ENCODE results near the gene EIPR1. TPM values are rescaled to one million over a fixed set of nuclear protein-coding genes. Genes with fewer than 3 reads are reported as not detected.
A peak's percentile ranks its signal among the peaks of the same experiment; 100 is the strongest.

The EIPR1 gene
- total and polyA plus RNA-seq, 8 donors, result 4.3 to 12.5 (median 6.4) TPM

- WGBS, 2 donors, result 94 to 96% methylated on average over 14 of the region's 14 CpGs
- Histone ChIP-seq H3K9me3 (no peaks in the 10 kb centered on the region), H3K4me1 (no peaks in the 10 kb centered on the region), H3K27ac (no peak overlapping the region), H3K4me3 (no peak overlapping the region), H3K27me3 (no peaks in the 10 kb centered on the region), H3K36me3 (no peaks in the 10 kb centered on the region)
- no peak for TF ChIP-seq CTCF (IDR thresholded peaks at IDR 0.05)
- ATAC-seq (no peak), FAIRE-seq (no peak), DNase-seq (no peak)
- intact Hi-C loops (cut with DNase I), result no loop called here
Observed at GRCh38 chr2:3278521-3279218, 98.9 kb downstream of the EIPR1 start.

- H3K36me3 ChIP-seq, result no peaks in the 10 kb centered on the region
- intact Hi-C loops (cut with DNase I), result no loop called here
- no peak for TF ChIP-seq CTCF (IDR thresholded peaks at IDR 0.05)
- WGBS, 2 donors, result 90 to 95% methylated on average over 16 of the region's 16 CpGs
- peak in 1 of 4 donors; percentile 4 for ATAC-seq
- H3K4me3 ChIP-seq, result no peak overlapping the region
- no peak for FAIRE-seq
- no peaks in the 10 kb centered on the region for H3K4me1 ChIP-seq
- H3K9me3 ChIP-seq, result no peaks in the 10 kb centered on the region
- H3K27ac ChIP-seq, result peak overlapping the region in 1 of 4 donors; percentile 58
- no peaks in the 10 kb centered on the region for H3K27me3 ChIP-seq
- DNase-seq, result no peak
Observed at GRCh38 chr2:3277748-3278520, 99.7 kb downstream of the EIPR1 start.

- no peak overlapping the region for H3K4me3 ChIP-seq
- TF ChIP-seq CTCF (IDR thresholded peaks at IDR 0.05), result no peak
- peak in 2 of 4 donors; percentile 19 to 70 for ATAC-seq
- intact Hi-C loops (cut with DNase I), result no loop called here
- H3K27ac ChIP-seq, result peak overlapping the region in 1 of 4 donors; percentile 58
- 48 to 51% methylated on average over 25 of the region's 25 CpGs for WGBS, 2 donors
- DNase-seq, result peak in 4 of 6 donors; percentile 31 to 51 (median 38)
- no peaks in the 10 kb centered on the region for H3K36me3 ChIP-seq
- no peak for FAIRE-seq
- H3K27me3 ChIP-seq, result no peaks in the 10 kb centered on the region
- no peaks in the 10 kb centered on the region for H3K4me1 ChIP-seq
- no peaks in the 10 kb centered on the region for H3K9me3 ChIP-seq
Observed at GRCh38 chr2:3277050-3277747, 100.4 kb downstream of the EIPR1 start.

GRCh38 chr2:3272761-3273160 lies 104.9 kb downstream of the EIPR1 start:
- FAIRE-seq (no peak), ATAC-seq (no peak), DNase-seq (no peak)
- no peaks in the 10 kb centered on the region for H3K27me3 ChIP-seq
- no peaks in the 10 kb centered on the region for H3K36me3 ChIP-seq
- intact Hi-C loops (cut with DNase I), result no loop called here
- TF ChIP-seq CTCF (IDR thresholded peaks at IDR 0.05), result no peak
- no peaks in the 10 kb centered on the region for H3K9me3 ChIP-seq
- no peaks in the 10 kb centered on the region for H3K4me1 ChIP-seq
- no peak overlapping the region for H3K27ac ChIP-seq
- WGBS, 2 donors, result 96 to 98% methylated on average over 7 of the region's 7 CpGs
- H3K4me3 ChIP-seq, result no peak overlapping the region

Data from pancreas (tissue), 10 donors.